Ishikawa (cell line): ENCODE results near the gene RNF25.

Experiments used
- CREB1 ChIP-seq: IDR thresholded peaks from 2 replicates; pipeline ENCODE4 v1.6.1; 2012; ENCODE audit warnings: low read depth
- EGR1 ChIP-seq: IDR thresholded peaks from 2 replicates; pipeline ENCODE4 v1.6.1; 2012
- EP300 ChIP-seq: IDR thresholded peaks from 2 replicates; pipeline ENCODE4 v1.6.1; 2012; ENCODE audit warnings: borderline replicate concordance
- FOXM1 ChIP-seq: IDR thresholded peaks from 2 replicates; pipeline ENCODE4 v1.6.1; 2012; ENCODE audit warnings: low read depth, borderline replicate concordance
- RAD21 ChIP-seq: IDR thresholded peaks from 2 replicates; pipeline ENCODE4 v1.6.1; 2012; ENCODE audit warnings: low read depth
- TCF12 ChIP-seq: IDR thresholded peaks from 2 replicates; pipeline ENCODE4 v1.6.1; 2012; ENCODE audit warnings: low read depth
- TEAD4 ChIP-seq: IDR thresholded peaks from 2 replicates; pipeline ENCODE4 v1.6.1; 2012
- YY1 ChIP-seq: IDR thresholded peaks from 2 replicates; pipeline ENCODE4 v1.6.1; 2012; ENCODE audit warnings: low read depth
- TF ChIP-seq, protein P1 (sequence below): IDR thresholded peaks from 2 replicates; pipeline ENCODE4 v1.6.1; 2012
- TF ChIP-seq, protein P2 (sequence below): IDR thresholded peaks from 2 replicates; pipeline ENCODE4 v1.6.1; 2012; ENCODE audit warnings: low read depth, mild to moderate bottlenecking
- TF ChIP-seq, protein P3 (sequence below): IDR thresholded peaks from 2 replicates; pipeline ENCODE4 v1.6.1; 2012

DNA sequence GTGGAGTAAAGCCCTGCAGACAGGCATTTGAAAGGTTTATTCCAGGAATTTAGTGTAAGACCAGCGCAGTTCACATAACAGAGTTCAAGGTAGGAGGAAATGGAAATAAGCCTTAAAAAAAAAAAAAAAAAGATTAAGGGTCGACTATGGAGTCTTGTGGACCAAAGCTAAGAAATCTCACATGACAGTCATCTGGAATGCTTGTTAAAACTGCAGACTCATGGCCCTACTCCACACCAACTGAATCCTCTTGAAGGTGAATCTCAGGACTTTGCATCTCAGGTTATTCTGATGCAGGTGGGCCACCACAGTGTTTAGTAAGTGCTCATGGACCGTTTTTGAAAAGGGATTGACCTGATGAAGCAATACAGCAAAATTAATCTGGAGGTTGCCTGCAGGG is 47.7 kb upstream of the RNF25 start:
- TF ChIP-seq RAD21 (no peak), EGR1 (no peak), TEAD4 (no peak), EP300 (no peak), YY1 (no peak), TCF12 (no peak), FOXM1 (no peak), CREB1 (no peak)
- TF ChIP-seq, protein P1, sequence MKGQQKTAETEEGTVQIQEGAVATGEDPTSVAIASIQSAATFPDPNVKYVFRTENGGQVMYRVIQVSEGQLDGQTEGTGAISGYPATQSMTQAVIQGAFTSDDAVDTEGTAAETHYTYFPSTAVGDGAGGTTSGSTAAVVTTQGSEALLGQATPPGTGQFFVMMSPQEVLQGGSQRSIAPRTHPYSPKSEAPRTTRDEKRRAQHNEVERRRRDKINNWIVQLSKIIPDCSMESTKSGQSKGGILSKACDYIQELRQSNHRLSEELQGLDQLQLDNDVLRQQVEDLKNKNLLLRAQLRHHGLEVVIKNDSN: no peak
- TF ChIP-seq, protein P2, sequence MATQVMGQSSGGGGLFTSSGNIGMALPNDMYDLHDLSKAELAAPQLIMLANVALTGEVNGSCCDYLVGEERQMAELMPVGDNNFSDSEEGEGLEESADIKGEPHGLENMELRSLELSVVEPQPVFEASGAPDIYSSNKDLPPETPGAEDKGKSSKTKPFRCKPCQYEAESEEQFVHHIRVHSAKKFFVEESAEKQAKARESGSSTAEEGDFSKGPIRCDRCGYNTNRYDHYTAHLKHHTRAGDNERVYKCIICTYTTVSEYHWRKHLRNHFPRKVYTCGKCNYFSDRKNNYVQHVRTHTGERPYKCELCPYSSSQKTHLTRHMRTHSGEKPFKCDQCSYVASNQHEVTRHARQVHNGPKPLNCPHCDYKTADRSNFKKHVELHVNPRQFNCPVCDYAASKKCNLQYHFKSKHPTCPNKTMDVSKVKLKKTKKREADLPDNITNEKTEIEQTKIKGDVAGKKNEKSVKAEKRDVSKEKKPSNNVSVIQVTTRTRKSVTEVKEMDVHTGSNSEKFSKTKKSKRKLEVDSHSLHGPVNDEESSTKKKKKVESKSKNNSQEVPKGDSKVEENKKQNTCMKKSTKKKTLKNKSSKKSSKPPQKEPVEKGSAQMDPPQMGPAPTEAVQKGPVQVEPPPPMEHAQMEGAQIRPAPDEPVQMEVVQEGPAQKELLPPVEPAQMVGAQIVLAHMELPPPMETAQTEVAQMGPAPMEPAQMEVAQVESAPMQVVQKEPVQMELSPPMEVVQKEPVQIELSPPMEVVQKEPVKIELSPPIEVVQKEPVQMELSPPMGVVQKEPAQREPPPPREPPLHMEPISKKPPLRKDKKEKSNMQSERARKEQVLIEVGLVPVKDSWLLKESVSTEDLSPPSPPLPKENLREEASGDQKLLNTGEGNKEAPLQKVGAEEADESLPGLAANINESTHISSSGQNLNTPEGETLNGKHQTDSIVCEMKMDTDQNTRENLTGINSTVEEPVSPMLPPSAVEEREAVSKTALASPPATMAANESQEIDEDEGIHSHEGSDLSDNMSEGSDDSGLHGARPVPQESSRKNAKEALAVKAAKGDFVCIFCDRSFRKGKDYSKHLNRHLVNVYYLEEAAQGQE: no peak
- TF ChIP-seq, protein P3, sequence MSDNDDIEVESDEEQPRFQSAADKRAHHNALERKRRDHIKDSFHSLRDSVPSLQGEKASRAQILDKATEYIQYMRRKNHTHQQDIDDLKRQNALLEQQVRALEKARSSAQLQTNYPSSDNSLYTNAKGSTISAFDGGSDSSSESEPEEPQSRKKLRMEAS: no peak
